HG03520 (cell line): ENCODE results near the gene CDK6.

Experiments
- ATAC-seq: cut with Tn5 transposase; IDR thresholded peaks from one replicate; pipeline ENCODE4 v1.9.1; 2021; ENCODE audit warnings: mild to moderate bottlenecking, moderate library complexity; ENCODE audit not compliant: unreplicated experiment

CDK6 gene

DNA sequence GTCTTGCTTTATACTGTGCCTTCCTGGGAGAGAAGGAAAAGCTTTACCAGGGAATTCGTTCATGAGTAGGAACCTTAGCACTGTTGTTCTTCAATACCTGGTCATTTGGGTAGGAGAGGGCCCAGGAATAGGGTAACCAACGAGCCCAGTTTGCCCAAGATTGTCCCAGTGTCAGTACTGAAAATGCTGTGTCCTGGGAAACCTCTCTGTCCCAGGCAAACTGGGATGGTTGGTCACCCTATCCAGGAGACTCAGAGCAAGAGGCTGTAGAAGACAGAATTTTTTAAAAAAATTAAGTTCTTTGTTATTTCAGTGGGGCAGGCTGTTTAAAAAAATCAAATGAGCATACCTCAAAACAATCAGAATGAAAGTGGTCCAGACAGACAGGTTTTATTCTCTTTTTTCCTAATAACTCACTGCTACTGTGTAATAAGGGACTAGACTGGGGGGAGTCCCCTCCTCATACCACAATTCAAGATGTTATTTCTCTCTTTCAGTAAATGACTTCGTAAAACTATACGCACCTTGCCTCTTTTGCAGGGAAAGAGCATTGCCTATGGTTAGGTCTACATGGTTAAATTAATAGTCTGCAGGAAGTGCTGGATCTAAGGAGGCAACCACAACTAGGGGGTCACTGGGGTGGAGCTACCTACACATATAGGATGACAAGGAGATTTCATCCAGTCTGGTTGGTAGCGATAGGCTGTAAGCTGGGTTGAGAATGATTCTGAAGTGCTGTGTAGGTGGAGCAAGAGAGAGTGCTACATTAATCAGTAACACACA, 205.1 kb downstream of the CDK6 start:
- ATAC-seq: peak; percentile 66

DNA sequence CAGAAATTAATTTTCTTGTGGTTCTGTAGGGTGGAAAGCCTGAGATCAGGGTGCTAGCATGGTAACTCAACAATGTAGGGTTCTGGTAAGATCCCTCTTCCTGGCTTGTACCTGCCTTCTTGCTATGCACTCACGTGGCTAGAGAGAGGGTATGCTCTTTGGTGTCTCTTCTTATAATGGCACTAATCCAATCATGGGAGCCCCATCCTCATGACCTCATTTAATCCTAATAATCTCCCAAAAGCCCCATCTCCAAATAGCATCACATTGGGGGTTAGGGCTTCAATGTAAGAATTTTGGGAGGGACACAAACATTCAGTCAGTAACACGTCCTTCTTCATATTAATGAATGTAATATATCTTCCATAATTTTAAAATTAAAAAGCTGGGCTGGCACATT, 206.6 kb downstream of the CDK6 start:
- ATAC-seq: no peak

GRCh38 chr7:92627956-92628355, 208.4 kb downstream of the CDK6 start:
- ATAC-seq: no peak

GRCh38 chr7:92626281-92626809, 210.0 kb downstream of the CDK6 start:
- no peak for ATAC-seq

DNA sequence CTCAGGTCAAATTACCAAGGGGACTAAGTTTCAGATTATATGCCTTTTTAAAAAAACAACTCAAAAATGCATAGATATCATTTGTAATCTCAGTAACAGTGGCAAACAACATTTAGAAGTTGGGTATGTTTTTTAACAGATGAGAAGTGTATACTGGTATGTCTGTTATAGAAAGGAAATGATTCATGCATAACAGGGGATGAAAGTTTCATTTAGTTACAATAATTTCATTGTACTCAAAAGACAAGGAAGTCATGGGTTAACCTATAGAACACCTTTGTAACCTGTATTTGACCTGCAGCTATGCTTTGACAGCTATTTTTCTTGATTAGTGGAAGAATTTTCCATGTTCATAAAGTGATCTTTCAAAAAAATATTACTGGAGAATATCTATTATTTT, 210.8 kb downstream of the CDK6 start:
- no peak for ATAC-seq

GRCh38 chr7:92624298-92624996, 211.9 kb downstream of the CDK6 start:
- no peak for ATAC-seq

DNA sequence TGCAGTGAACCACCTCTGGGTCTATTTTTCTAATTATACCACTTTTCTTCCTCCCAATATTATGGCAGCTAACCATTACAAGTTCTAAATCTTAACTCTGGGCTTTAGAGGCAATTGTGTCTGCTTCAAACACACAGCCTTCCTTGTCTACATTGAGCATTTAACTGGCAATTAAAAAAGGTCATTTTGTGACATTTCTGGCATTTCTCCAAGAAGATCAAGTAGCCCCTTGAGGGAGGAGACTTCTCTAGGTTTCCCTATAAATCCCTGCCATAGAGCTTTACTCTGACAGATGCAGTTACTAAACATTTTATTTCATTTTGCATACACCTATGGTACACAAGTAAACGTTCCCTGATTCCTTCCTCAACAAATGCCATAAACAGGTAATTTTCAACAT, 212.8 kb downstream of the CDK6 start:
- no peak for ATAC-seq

GRCh38 chr7:92622685-92623084, 213.7 kb downstream of the CDK6 start:
- no peak for ATAC-seq

DNA sequence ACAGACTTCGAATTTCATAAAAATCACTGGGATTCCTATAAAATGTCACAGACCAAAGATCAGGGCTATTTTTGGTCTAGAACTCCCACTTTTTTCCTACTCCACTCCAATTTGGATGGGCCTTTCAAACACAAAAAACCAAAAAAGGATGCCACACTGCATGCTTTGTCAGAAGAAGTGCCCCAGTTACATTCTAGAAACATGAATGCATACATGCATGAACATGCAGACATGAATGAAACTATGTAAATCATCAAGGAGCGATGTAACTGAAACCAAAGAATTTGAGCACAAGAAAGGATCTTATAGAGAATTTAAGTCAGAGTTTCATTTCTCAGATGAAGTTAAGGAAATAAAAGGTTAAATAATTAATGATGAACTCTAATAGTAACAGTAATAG, 214.3 kb downstream of the CDK6 start:
- peak; percentile 39 for ATAC-seq

- no peak for ATAC-seq
These were observed 214.8 kb downstream of the CDK6 start for GRCh38 chr7:92621561-92622023.

GRCh38 chr7:92621026-92621540, 215.3 kb downstream of the CDK6 start:
- ATAC-seq: peak; percentile 71

DNA sequence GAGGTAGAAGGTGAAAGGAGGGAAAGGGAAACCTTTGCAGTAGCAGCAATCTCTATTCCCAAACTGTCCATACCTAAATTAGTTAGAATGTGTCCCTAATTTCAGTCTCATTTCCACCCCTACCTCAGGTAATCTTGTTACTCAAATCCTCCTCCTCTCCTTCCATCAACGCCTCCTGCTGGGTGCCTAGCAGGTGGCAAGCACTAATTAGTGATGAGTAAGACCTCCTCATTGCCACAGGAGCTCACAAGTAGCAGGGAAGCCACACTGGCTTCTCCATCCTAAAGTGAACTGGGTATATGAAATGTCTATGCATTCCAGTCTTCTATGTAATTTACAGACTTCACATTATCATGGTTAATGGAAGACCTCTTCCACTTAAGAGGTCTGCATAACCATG, 220.5 kb downstream of the CDK6 start:
- no peak for ATAC-seq

- no peak for ATAC-seq
These were observed 221.7 kb downstream of the CDK6 start for GRCh38 chr7:92614660-92615174.

DNA sequence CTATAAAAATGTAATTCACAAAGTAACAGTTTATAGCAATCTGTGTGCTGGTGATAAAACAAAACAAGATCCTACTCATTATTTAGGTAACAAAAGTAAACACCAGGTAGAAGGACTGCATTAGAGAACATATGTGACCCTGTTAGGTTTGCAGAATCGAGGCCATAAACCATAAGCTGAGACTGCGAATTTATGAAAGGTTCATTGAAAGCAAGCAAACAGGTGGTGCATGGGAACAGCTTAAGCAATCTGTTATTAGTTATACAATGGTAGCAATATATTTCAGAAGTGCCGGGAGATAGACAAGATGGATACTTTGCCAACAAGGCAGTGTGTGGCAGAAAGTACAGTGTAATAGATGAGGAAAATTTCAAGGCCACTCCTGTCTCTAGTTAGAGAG, 222.7 kb downstream of the CDK6 start:
- no peak for ATAC-seq

GRCh38 chr7:92613214-92613613, 223.2 kb downstream of the CDK6 start:
- ATAC-seq: no peak

- ATAC-seq: no peak
These were observed 223.9 kb downstream of the CDK6 start for GRCh38 chr7:92612501-92612900.

- no peak for ATAC-seq
These were observed 224.6 kb downstream of the CDK6 start for GRCh38 chr7:92611735-92612134.

- ATAC-seq: peak; percentile 45
These were observed 226.4 kb downstream of the CDK6 start for GRCh38 chr7:92609921-92610518.

GRCh38 chr7:92608380-92609322, 227.7 kb downstream of the CDK6 start:
- no peak for ATAC-seq

DNA sequence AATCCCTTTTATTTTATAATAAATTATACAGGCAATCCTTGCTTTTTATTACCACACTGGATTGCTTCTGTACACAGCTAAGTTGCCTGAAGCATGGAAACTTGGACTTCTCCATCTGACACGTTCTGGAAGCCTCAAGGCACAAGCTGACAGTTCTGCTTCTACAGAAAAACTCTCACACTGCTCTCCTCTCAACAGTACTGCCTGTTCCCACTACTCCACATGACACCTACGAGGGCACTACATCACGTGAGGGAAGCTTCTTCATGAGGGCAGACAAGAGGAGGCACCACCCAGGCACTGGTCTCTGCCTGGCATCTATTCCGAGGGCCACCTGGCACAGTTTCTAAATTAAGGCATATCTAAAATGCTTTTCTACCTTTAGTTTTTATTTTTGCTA, 229.4 kb downstream of the CDK6 start:
- ATAC-seq: no peak
